GM12892 (cell line): ENCODE data around the gene IFITM10.
A peak's percentile ranks its signal among the peaks of the same experiment; 100 is the strongest.

ENCODE experiments used
- DNase-seq: peaks from one replicate; pipeline ENCODE4 v3.0.0; 2011; ENCODE audit not compliant: insufficient read length
- FAIRE-seq: peaks from 2 replicates; lab custom pipeline; 2011; peaks lifted over from hg19 to GRCh38; lab: Jason Lieb, UNC
- POLR2A ChIP-seq: IDR thresholded peaks from 2 replicates; pipeline ENCODE4 v1.6.1; 2011; ENCODE audit warnings: low read depth, low read length, control low read depth
- POLR2AphosphoS5 ChIP-seq: IDR thresholded peaks from 2 replicates; pipeline ENCODE4 v1.6.1; 2011; ENCODE audit warnings: low read depth, low read length, control low read depth
- TAF1 ChIP-seq: IDR thresholded peaks from 2 replicates; pipeline ENCODE4 v1.6.1; 2011; ENCODE audit warnings: low read depth, mild to moderate bottlenecking, control low read depth, low read length, borderline replicate concordance

Gene IFITM10

DNA sequence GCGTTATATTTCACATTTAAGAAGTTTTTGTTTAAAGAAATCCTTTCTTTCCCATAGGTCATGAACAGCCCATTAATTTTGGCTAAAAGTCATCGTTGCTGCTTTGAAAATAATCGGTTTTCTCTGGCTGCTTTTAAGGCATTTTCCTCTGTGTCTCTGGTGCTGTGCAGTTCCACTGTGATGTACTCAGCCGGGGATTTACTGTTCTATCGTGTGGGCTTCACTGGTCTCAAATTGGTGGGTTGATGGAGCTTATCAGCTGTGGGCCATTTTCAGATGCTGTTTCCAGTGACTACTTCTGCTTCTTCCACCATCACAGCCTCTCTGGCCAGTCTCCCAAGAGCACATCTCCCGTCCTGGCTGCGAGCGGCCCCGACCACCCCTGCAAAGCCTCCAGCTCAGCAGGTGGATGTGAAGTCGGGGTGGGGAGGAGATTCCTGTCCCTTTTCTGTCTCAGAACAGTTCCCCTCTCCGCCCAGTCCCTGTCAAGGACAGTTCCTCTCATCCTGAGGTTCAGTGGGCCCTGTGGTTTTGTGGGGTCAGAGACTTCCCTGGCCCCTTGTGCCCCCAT lies 20.3 kb downstream of the IFITM10 start:
- DNase-seq (no peak), FAIRE-seq (no peak)
- TF ChIP-seq TAF1 = no peak
- no peak for TF ChIP-seq POLR2A
- no peak for TF ChIP-seq POLR2AphosphoS5

DNA sequence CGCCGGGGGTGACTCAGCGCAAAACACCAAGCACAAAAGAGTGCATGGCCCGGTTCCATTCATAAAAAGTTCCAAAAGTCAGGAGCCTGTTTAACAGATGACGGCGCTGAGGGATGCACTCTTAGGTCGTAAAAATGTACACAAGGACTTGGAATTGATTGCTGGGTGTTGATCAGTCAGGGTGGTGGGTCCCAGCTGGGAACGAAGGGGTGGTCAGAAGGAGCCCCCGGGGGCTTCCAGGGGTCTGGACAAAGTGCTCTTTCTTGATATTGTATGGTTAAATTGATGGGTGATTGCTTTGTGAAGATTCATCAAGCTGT lies 20.7 kb downstream of the IFITM10 start:
- DNase-seq (no peak), FAIRE-seq (no peak)
- no peak for TF ChIP-seq POLR2A
- no peak for TF ChIP-seq POLR2AphosphoS5
- no peak for TF ChIP-seq TAF1

DNA sequence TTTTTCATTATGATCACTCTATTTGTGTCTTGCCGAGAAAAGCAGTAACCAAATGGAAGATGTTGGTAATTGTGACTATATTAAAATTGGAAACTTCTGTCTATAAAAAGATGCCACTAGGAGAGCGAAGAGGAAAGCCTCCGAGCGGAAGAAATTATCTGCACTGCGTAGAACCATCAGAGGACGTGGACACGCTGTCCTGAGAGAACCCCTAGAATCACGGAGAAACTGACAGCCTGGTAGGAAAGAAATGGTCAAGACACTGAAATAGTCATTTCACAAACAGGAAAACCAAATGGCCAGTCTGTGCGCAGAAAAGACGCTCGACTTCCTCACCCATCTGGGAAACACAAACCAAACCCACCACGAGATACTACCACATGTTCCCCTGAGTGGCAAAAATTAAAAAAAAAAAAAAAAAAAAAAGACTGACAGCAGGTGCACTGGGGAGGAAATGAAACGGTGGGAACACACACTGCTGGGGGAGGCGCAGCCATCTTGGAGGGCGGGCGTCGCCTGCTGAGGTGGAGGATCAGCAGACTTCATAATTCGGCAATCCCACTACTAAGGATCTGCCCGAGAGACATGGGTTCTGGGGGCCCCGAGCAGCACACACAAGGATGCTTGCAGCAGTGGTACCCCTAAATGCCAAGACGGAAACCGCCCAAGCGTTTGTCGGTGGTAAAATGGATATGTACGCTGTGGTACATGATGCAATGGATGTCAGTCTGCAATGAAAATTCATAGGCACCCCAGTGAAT lies 21.3 kb downstream of the IFITM10 start:
- no peak for TF ChIP-seq POLR2A
- TF ChIP-seq TAF1 = no peak
- no peak for TF ChIP-seq POLR2AphosphoS5

DNA sequence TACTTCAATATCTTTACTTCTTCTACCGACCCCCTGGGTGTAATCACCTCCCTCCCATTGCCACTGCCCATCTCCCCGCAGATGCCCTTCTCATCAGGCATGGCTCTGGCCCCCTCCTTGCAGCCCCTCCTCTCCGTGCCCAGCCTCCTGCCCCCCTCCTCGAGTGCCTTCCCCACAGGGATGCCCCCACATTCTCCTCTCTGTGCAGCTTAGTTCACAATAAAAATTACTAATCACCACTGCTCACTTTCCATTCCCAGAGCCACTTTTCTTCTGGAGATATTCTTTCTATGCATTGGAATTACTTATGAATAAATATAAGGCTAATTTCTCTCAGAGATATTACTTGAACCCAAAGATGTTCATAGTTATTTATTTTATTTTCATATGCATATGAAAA lies 22.1 kb downstream of the IFITM10 start:
- FAIRE-seq (no peak), DNase-seq (no peak)
- TF ChIP-seq TAF1 = no peak

More for the DNA sequence above, 21.3 kb downstream of the IFITM10 start:
- DNase-seq (no peak), FAIRE-seq (no peak)

DNA sequence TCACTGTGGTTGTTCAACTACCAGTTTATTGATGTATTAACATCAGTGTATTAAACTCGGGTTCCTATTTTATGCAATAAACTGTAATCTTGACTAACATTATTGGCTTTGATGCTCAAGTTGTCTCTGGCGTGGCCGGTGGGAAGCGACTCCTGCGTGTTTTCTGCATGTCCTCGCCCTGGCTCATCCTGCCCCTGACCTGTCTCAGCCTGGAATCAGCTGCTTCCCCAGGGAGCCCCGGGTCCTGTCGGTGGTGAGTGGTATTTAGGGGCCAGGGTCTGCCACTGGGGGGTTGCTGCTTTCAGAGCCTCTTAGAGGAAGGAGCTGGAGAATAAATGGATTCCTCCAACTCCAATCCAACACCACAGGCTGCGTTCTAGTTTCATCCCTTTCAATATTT lies 22.5 kb downstream of the IFITM10 start:
- no peak for FAIRE-seq
- TF ChIP-seq POLR2A = no peak
- no peak for TF ChIP-seq POLR2AphosphoS5
- no peak for TF ChIP-seq TAF1

DNA sequence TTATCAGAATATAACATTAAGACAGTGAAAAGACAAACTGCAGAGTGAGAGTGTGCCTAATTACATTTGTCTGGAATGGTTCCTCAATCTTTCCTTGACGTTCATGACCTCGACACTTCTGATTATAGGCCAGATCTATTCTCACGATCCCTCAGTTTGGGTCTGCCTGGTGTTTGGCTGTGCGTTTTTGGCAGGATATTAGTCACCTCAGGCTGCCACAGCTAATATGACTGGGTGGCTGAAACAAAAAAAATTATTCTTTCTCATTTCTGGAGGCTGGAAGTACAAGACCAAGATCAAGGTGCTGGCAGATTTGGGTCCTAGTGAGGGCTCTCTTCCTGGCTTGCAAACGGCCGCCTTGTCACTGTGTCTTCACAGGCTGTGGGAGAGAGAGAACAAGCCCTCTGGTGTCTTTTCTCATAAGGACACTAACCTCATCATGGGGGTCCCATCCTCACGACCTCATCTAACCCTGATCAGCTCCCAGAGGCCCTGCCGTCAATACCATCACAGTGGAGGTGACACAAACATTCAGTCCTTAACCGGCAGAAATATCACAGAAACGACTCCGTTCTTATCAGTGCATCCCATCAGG lies 23.2 kb downstream of the IFITM10 start:
- no peak for TF ChIP-seq POLR2AphosphoS5
- no peak for TF ChIP-seq TAF1
- FAIRE-seq = peak; percentile 9
- no peak for DNase-seq

More for the DNA sequence above, 22.5 kb downstream of the IFITM10 start:
- no peak for DNase-seq

DNA sequence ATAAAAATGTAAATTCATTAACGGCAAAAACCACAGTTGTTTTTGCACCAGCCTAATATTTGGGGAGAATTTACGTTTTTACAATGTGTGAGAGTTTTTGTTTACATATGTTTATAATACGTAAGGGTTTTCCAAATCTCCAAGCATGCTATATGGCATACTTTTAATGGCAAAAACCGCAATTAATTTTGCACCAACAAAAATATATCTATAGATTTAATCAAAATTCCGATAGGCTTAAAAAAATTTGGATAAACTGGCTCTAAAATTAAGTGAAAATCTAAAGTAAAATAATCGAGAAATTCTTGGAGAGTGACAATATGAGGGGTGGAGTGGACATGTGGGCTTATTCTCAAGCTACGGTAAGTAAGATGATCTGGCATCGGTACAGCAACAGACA lies 30.6 kb downstream of the IFITM10 start:
- no peak for DNase-seq
- TF ChIP-seq POLR2A (no peak), POLR2AphosphoS5 (no peak), TAF1 (no peak)
- no peak for FAIRE-seq

DNA sequence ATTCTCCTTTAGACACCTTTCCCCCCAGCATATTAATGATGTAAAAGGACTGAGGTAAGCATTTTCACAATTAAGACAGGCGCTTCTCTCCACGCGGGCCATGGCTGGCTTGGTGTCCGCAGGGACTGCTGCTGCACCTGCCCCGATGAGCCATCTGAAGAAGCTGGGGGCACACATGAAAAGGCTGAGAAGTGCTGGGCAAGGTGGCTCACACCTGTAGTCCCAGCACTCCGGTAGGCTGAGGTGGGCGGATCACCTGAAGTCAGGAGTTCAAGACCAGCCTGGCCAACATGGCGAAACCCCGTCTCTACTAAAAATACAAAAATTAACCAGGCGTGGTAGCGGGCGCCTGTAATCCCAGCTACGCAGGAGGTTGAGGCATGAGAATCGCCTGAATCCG lies 32.1 kb downstream of the IFITM10 start:
- no peak for TF ChIP-seq TAF1
- no peak for TF ChIP-seq POLR2A
- no peak for TF ChIP-seq POLR2AphosphoS5
- DNase-seq (no peak), FAIRE-seq (no peak)

DNA sequence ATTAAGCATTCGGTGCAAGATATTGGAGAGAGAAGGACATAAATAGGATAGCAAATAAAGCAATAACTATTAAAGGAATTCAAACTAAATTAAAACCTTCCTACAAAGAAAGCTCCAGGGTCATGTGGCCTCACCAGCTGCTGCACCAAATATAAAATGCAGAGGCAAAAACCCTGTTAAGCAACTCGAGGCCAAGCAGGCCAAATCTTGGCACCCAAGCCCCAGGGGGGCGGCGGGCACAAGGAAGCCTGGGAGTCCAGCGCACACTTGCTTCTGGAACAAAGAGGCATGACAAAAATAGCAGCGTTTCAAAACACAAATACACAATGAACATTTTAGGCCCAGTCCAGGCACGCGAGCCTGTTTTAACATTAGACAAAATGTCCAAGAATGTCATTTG lies 32.6 kb downstream of the IFITM10 start:
- FAIRE-seq (no peak), DNase-seq (no peak)
- TF ChIP-seq TAF1 (no peak), POLR2AphosphoS5 (no peak), POLR2A (no peak)

DNA sequence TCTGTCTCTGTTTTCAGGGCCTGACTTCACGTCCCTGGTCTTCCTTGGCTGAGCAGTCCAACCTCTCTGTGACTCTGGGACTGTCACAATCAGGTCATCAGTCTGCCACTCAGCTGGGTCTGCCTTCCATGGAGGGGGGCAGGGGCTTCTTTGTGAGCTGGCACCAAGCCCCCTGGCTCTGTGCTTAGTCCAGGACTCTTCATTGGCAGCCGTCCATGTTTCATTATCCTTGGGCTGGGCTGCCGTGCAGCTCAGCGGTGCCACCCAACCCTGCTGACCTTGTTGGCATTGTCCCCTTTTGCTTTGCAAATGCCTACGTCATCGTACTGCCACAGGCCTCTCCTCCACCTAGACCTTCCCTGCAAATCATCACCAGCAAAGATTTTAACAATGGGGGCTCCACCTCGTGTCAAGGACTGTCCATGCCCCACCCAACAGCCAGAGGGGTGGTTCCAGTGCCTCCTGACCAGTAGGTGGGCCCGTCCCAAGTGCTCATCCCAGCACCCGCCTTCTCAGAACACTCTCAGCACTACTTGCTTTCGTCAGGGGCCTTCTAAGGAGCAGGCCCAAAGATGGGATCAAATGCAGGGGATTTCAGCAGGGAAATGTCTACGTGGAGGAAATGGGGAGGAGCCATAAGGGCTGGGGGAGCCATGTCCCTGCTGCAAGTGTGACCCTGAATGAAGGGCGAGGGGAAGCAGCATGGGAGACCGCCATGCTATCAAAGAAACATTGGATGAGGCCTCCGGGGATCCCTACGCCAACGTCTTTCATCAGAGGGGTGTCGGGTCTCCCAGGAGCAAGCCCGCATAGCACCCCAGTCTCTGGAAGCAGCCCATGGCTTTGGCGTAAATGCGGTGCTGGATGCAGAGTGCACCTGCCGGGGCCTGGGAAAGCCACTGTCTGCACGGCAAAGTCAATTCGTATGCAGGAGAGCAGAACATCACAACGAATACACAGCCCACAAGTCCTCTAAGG lies 35.2 kb downstream of the IFITM10 start:
- no peak for DNase-seq
- no peak for FAIRE-seq
- no peak for TF ChIP-seq TAF1
- no peak for TF ChIP-seq POLR2AphosphoS5
- TF ChIP-seq POLR2A = no peak

DNA sequence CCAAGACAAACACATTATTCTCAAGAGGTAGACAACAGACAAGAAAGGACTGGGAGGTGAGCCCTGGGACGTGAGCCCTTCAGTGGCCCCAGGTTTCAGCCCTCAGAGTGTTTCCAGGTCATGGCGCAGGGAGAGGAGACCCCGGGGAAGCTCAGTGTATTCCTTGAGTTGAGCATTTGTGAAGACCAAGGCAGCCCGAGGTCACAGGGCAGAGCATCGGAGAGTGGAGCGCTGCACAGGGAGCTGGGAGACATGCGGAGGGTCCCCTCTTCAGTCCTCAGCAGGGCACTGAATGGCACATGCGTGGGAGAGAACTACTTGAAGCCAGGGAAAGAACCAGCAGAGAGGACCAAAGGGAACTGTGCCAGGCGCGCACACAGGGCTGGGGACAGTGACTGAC lies 41.7 kb downstream of the IFITM10 start:
- FAIRE-seq (no peak), DNase-seq (no peak)
- no peak for TF ChIP-seq POLR2A
